Sigmoid colon (tissue), 7 donors: ENCODE results near the gene NFATC1. TPM values are rescaled to one million over a fixed set of nuclear protein-coding genes. Genes with fewer than 3 reads are reported as not detected.

Experiments
- DNase-seq: peaks from one replicate; pipeline ENCODE4 v3.0.0-alpha.2; 2019
- H3K27ac ChIP-seq, 4 donors: fragments of 200-600 bp; sonication (generic); one replicate each; pipeline ENCODE4 v1.5.1; 2016 to 2019; ENCODE audit warnings: mild to moderate bottlenecking in 1 of 4
- H3K27me3 ChIP-seq, 3 donors: fragments of 200-600 bp; sonication (generic); one replicate each; pipeline ENCODE4 v1.5.1; 2019; ENCODE audit warnings: mild to moderate bottlenecking in 1 of 3
- H3K36me3 ChIP-seq, 4 donors: fragments of 200-600 bp; sonication (generic); one replicate each; pipeline ENCODE4 v1.5.1; 2016 to 2019
- H3K4me1 ChIP-seq, 4 donors: fragments of 200-600 bp; sonication (generic); one replicate each; pipeline ENCODE4 v1.5.1; 2017 to 2019
- H3K4me3 ChIP-seq, 4 donors: fragments of 200-600 bp; sonication (generic); one replicate each; pipeline ENCODE4 v1.5.1; 2017 to 2019; ENCODE audit warnings: mild to moderate bottlenecking in 2 of 4, moderate library complexity in 1 of 4
- H3K9me3 ChIP-seq, 4 donors: fragments of 200-600 bp in 3 of 4; sonication (generic) in 3 of 4; one replicate each; pipeline versions ENCODE4 v1.5.1 to v1.6.1; 2013 to 2019
- CTCF ChIP-seq, 4 experiments: fragments of 450-650 bp in 3 of 4; fragments of 200-600 bp in 1 of 4; IDR thresholded peaks; one replicate each; pipeline ENCODE4 v1.5.1; 2016 to 2019; ENCODE audit warnings: antibody characterized with exemption in 4 of 4, mild to moderate bottlenecking in 3 of 4, moderate library complexity in 2 of 4
- EP300 ChIP-seq, 4 donors: sonication (generic); formaldehyde crosslinking; IDR thresholded peaks; one replicate each; pipeline ENCODE4 v1.6.1; 2017; ENCODE audit warnings: antibody characterized with exemption in 4 of 4
- POLR2A ChIP-seq, 2 donors: fragments of 450-650 bp; IDR thresholded peaks; one replicate each; pipeline ENCODE4 v1.6.1; 2016; ENCODE audit warnings: antibody characterized with exemption in 2 of 2, mild to moderate bottlenecking in 2 of 2, moderate library complexity in 2 of 2
- POLR2AphosphoS5 ChIP-seq, 4 donors: sonication (generic); formaldehyde crosslinking; IDR thresholded peaks; one replicate each; pipeline ENCODE4 v1.6.1; 2017; ENCODE audit warnings: antibody characterized with exemption in 4 of 4
- WGBS, 2 donors: extraction: QIAGEN DNeasy Blood & Tissue Kit; methylation state at CpG; one replicate each; pipeline ENCODE4 v1.1.7; 2013; 5-methylcytosine and 5-hydroxymethylcytosine counted together
- intact Hi-C: fragments of 100-400 bp; cut with DNase I; formaldehyde crosslinking; loops from one replicate; pipeline ENCODE4 v1.15.1; 2023
- polyA plus RNA-seq, 3 donors: library from polyadenylated mRNA; stranded (reverse); fragments of 200-250 nt; gene quantifications; one replicate each; pipeline ENCODE4 v1.2.3, GENCODE V29; 2013
- total RNA-seq, 4 donors: library from RNA; depleted of rRNA; stranded (reverse); fragments of >200 nt; gene quantifications; one replicate each; pipeline ENCODE4 v1.1.0, GENCODE V29; 2016
- donor health status: healthy with polysubstance abuse.
- donor health status: Bipolar disorder and iron deficiency.
- donor health status: healthy.

Gene NFATC1
- total and polyA plus RNA-seq, 7 donors: 1.6 to 13.8 (median 10.7) TPM

- H3K27ac ChIP-seq: peak overlapping the region; percentile 92 to 98 (median 96)
- peaks cover 0 to 61% (median 48%) of the 10 kb centered on the region in 4 donors for H3K4me1 ChIP-seq
Measured at GRCh38 chr18:79396431-79397246, 909 bp downstream of the NFATC1 start.

GRCh38 chr18:79397247-79397829 lies 1.6 kb downstream of the NFATC1 start:
- Histone ChIP-seq H3K9me3 (no peaks in the 10 kb centered on the region), H3K4me1 (peaks cover 0 to 68% (median 55%) of the 10 kb centered on the region in 4 donors), H3K27me3 (no peaks in the 10 kb centered on the region), H3K36me3 (no peaks in the 10 kb centered on the region), H3K4me3 (peak overlapping the region in 2 of 4 donors; percentile 67 to 82), H3K27ac (peak overlapping the region; percentile 92 to 98 (median 96))
- TF ChIP-seq POLR2AphosphoS5 (IDR thresholded peaks at IDR 0.05) (no peak), CTCF (IDR thresholded peaks at IDR 0.05) (no peak), POLR2A (IDR thresholded peaks at IDR 0.05) (no peak), EP300 (IDR thresholded peaks at IDR 0.05) (no peak)
- DNase-seq: peak; percentile 64
- 28 to 72% methylated on average over 27 of the region's 27 CpGs for WGBS, 2 donors
- intact Hi-C loops: loop anchor here (5.0 kb wide), 1 partner anchor 110 kb away; no protein-coding TSS in a partner anchor

More at GRCh38 chr18:79396431-79397246, 909 bp downstream of the NFATC1 start:
- intact Hi-C loops: loop anchor here (5.0 kb wide), 1 partner anchor 111 kb away; no protein-coding TSS in a partner anchor
- Histone ChIP-seq H3K36me3 (no peaks in the 10 kb centered on the region), H3K4me3 (peak overlapping the region; percentile 38 to 82 (median 64)), H3K27me3 (no peaks in the 10 kb centered on the region), H3K9me3 (no peaks in the 10 kb centered on the region)
- peak; percentile 85 for DNase-seq
- TF ChIP-seq EP300 (IDR thresholded peaks at IDR 0.05) (no peak), CTCF (IDR thresholded peaks at IDR 0.05) (peak in 1 of 4 experiments; percentile 21)
- 5 to 12% methylated on average over 68 of the region's 68 CpGs for WGBS, 2 donors

GRCh38 chr18:79397830-79398761 lies 2.4 kb downstream of the NFATC1 start:
- peak; percentile 65 for DNase-seq

More at GRCh38 chr18:79397830-79398761, 2.4 kb downstream of the NFATC1 start:
- Histone ChIP-seq H3K27ac (peak overlapping the region in 3 of 4 donors; percentile 87 to 96 (median 91)), H3K27me3 (no peaks in the 10 kb centered on the region), H3K9me3 (no peaks in the 10 kb centered on the region), H3K4me1 (peaks cover 0 to 72% (median 59%) of the 10 kb centered on the region in 4 donors), H3K4me3 (no peak overlapping the region), H3K36me3 (no peaks in the 10 kb centered on the region)
- TF ChIP-seq CTCF (IDR thresholded peaks at IDR 0.05): no peak
- TF ChIP-seq POLR2AphosphoS5 (IDR thresholded peaks at IDR 0.05): no peak
- no peak for TF ChIP-seq POLR2A (IDR thresholded peaks at IDR 0.05)
- TF ChIP-seq EP300 (IDR thresholded peaks at IDR 0.05): no peak
- 24 to 68% methylated on average over 38 of the region's 38 CpGs for WGBS, 2 donors
- intact Hi-C loops: loop anchor here (5.0 kb wide), 1 partner anchor 109 kb away; no protein-coding TSS in a partner anchor
